PC-9 (cell line): ENCODE measurements around the gene FOXK1. TPM values are rescaled to one million over a fixed set of nuclear protein-coding genes. Genes with fewer than 3 reads are reported as not detected.

ENCODE experiments used
- BruUV-seq: library from RNA; stranded (reverse); fragments of 400-500 nt; replicated peaks from 2 replicates; lab custom pipeline; 2021; lab: Mats Ljungman, UMichigan
- CTCF ChIA-PET: fragments of 300-600 bp; sonication (Branson Sonifier 250); formaldehyde crosslinking; loops from one replicate; lab custom pipeline; 2022; ENCODE audit warnings: antibody characterized with exemption; lab: Charles Lee
- POLR2A ChIA-PET: fragments of 300-600 bp; sonication (Branson Sonifier 250); formaldehyde crosslinking; loops from one replicate; lab custom pipeline; 2022; ENCODE audit warnings: antibody characterized with exemption; ENCODE audit not compliant: unreplicated experiment; lab: Charles Lee
- DNase-seq, 2 experiments: peaks; one replicate each; pipeline versions ENCODE4 v3.0.0 to v3.0.0-alpha.2; 2015 to 2022; ENCODE audit warnings: mixed read lengths in 1 of 2
- H2AFZ ChIP-seq: fragments of 200-600 bp; sonication (generic); 2 replicates; pipeline ENCODE4 v1.8.1; 2017; ENCODE audit warnings: antibody characterized with exemption
- H3F3A ChIP-seq: fragments of 200-600 bp; sonication (generic); 2 replicates; pipeline ENCODE4 v1.8.1; 2017; ENCODE audit warnings: antibody characterized with exemption, mild to moderate bottlenecking, low read depth; ENCODE audit not compliant: insufficient read depth
- H3K27ac ChIP-seq: fragments of 200-600 bp; sonication (generic); 2 replicates; pipeline ENCODE4 v1.6.1; 2016; ENCODE audit warnings: mixed run types
- H3K27me3 ChIP-seq: fragments of 200-600 bp; sonication (generic); 2 replicates; pipeline ENCODE4 v1.6.1; 2016; ENCODE audit warnings: low read depth, mixed run types; ENCODE audit not compliant: insufficient read depth
- H3K36me3 ChIP-seq: fragments of 200-600 bp; sonication (generic); 2 replicates; pipeline ENCODE4 v1.6.1; 2016; ENCODE audit warnings: low read depth, mixed run types
- H3K4me1 ChIP-seq: fragments of 200-600 bp; sonication (generic); replicated peaks from 2 replicates; pipeline ENCODE4 v1.6.1; 2016; ENCODE audit warnings: mixed run types; ENCODE audit not compliant: insufficient read depth
- H3K4me2 ChIP-seq: fragments of 200-600 bp; sonication (generic); 2 replicates; pipeline ENCODE4 v1.6.1; 2017; ENCODE audit warnings: mixed run types
- H3K4me3 ChIP-seq: fragments of 200-600 bp; sonication (generic); 2 replicates; pipeline ENCODE4 v1.6.1; 2016; ENCODE audit warnings: mixed run types
- H3K79me2 ChIP-seq: fragments of 200-600 bp; sonication (generic); 2 replicates; pipeline ENCODE4 v1.6.1; 2017; ENCODE audit warnings: low read depth, mixed run types
- H3K9me2 ChIP-seq: fragments of 200-600 bp; sonication (generic); 2 replicates; pipeline ENCODE4 v1.8.1; 2017; ENCODE audit warnings: mild to moderate bottlenecking; ENCODE audit not compliant: insufficient read depth
- H3K9me3 ChIP-seq: fragments of 200-600 bp; sonication (generic); 2 replicates; pipeline ENCODE4 v1.8.1; 2016; ENCODE audit warnings: low read depth; ENCODE audit not compliant: insufficient read depth
- H4K20me1 ChIP-seq: fragments of 200-600 bp; sonication (generic); 2 replicates; pipeline ENCODE4 v1.8.1; 2017; ENCODE audit not compliant: insufficient read depth
- CTCF ChIP-seq: fragments of 200-600 bp; sonication (generic); conservative IDR thresholded peaks from 2 replicates; pipeline ENCODE4 v1.6.1; 2017; ENCODE audit warnings: mixed run types, antibody characterized with exemption, mild to moderate bottlenecking, moderate library complexity
- EZH2 ChIP-seq: fragments of 200-600 bp; sonication (generic); IDR thresholded peaks from 2 replicates; pipeline ENCODE4 v1.8.0; 2017; ENCODE audit warnings: antibody characterized with exemption, low read depth
- intact Hi-C: fragments of 100-400 bp; cut with micrococcal nuclease; formaldehyde crosslinking; loops from one replicate; pipeline ENCODE4 v1.10.0; 2022; ENCODE audit not compliant: unreplicated experiment
- total RNA-seq: library from RNA; stranded (reverse); gene quantifications from 2 replicates; pipeline ENCODE4 v1.2.3, GENCODE V29; 2021

Gene FOXK1
- total RNA-seq, 1 experiment from 2014 or later: 68.1 TPM

GRCh38 chr7:4742051-4742573 is 60.0 kb downstream of the FOXK1 start:
- Histone ChIP-seq H3K9me2 (no peaks in the 10 kb centered on the region), H3K4me1 (peaks cover 48% of the 10 kb centered on the region), H3K27me3 (no peaks in the 10 kb centered on the region), H3K36me3 (peaks cover 23% of the 10 kb centered on the region), H4K20me1 (peaks cover 14% of the 10 kb centered on the region; the same call in 1 of the 2 replicates), H3K4me2 (no peak overlapping the region), H3K27ac (peak overlapping the region; percentile 93; the same call in 1 of the 2 replicates), H3K79me2 (peaks cover 71% of the 10 kb centered on the region), H3K9me3 (no peaks in the 10 kb centered on the region), H2AFZ (no peak overlapping the region), H3F3A (peaks cover 50% of the 10 kb centered on the region), H3K4me3 (no peak overlapping the region)
- ChIA-PET CTCF (interaction anchor here (0.7 kb wide), 1 partner anchor 1870 kb away, joined by 3 read pairs; no protein-coding TSS in a partner anchor), POLR2A (no interaction called here)
- no TSS peak for BruUV-seq
- intact Hi-C loops: no loop called here
- TF ChIP-seq EZH2 (no peak), CTCF (no peak)
- DNase-seq: no peak

GRCh38 chr7:4742852-4743251 is 60.8 kb downstream of the FOXK1 start:
- no peaks in the 10 kb centered on the region for H3K9me2 ChIP-seq
- H3K36me3 ChIP-seq: peaks cover 26% of the 10 kb centered on the region
- no peak overlapping the region for H2AFZ ChIP-seq
- TF ChIP-seq EZH2 (no peak), CTCF (no peak)
- intact Hi-C loops: no loop called here
- H3K4me3 ChIP-seq: no peak overlapping the region
- no peaks in the 10 kb centered on the region for H3K27me3 ChIP-seq
- H4K20me1 ChIP-seq: peaks cover 13% of the 10 kb centered on the region; the same call in 1 of the 2 replicates
- POLR2A ChIA-PET: no interaction called here
- peaks cover 48% of the 10 kb centered on the region for H3K4me1 ChIP-seq
- no peak for DNase-seq
- H3F3A ChIP-seq: peaks cover 50% of the 10 kb centered on the region
- H3K79me2 ChIP-seq: peaks cover 72% of the 10 kb centered on the region
- no TSS peak for BruUV-seq
- no peaks in the 10 kb centered on the region for H3K9me3 ChIP-seq
- H3K27ac ChIP-seq: peak overlapping the region; percentile 93
- peak overlapping the region; percentile 66; the same call in 1 of the 2 replicates for H3K4me2 ChIP-seq
- CTCF ChIA-PET: interaction anchor here (0.7 kb wide), 1 partner anchor 1870 kb away, joined by 3 read pairs; no protein-coding TSS in a partner anchor

- CTCF ChIA-PET: interaction anchor here (0.6 to 0.8 kb wide), 3 partner anchors 344 to 713 kb away, joined by 4 to 8 read pairs (median 5); no protein-coding TSS in a partner anchor
- Histone ChIP-seq H3K4me1 (peaks cover 37% of the 10 kb centered on the region), H3K36me3 (peaks cover 31% of the 10 kb centered on the region)
Measured at GRCh38 chr7:4744391-4745264, 62.5 kb downstream of the FOXK1 start.

More at GRCh38 chr7:4744391-4745264, 62.5 kb downstream of the FOXK1 start:
- Histone ChIP-seq H2AFZ (no peak overlapping the region), H3K9me2 (no peaks in the 10 kb centered on the region), H3K4me2 (peak overlapping the region; percentile 76), H4K20me1 (peaks cover under 1% of the 10 kb centered on the region; the same call in 1 of the 2 replicates), H3K79me2 (peaks cover 68% of the 10 kb centered on the region), H3K9me3 (no peaks in the 10 kb centered on the region), H3K27me3 (no peaks in the 10 kb centered on the region), H3K27ac (peak overlapping the region; percentile 93), H3K4me3 (peak overlapping the region; percentile 30; the same call in 1 of the 2 replicates), H3F3A (peaks cover 39% of the 10 kb centered on the region)
- peak; percentile 98 to 100 for DNase-seq
- TSS peak; percentile 87 for BruUV-seq
- intact Hi-C loops: loop anchor here (1.0 kb wide), 3 partner anchors 19 to 103 kb away; no protein-coding TSS in a partner anchor
- POLR2A ChIA-PET: interaction anchor here (0.5 to 1.4 kb wide), 10 partner anchors 32 to 1881 kb away, joined by 4 to 13 read pairs (median 8); no protein-coding TSS in a partner anchor
- TF ChIP-seq CTCF (no peak), EZH2 (no peak)
